K562 (cell line): ENCODE measurements around the gene DESI2. TPM values are rescaled to one million over a fixed set of nuclear protein-coding genes. Genes with fewer than 3 reads are reported as not detected.

Source experiments
- ATAC-seq: fragments of 200-7000 bp; cut with Tn5 transposase; 3 replicates; pipeline ENCODE4 v1.9.1; 2020; ENCODE audit warnings: moderate library complexity
- BruUV-seq: library from RNA; stranded (reverse); fragments of 400-500 nt; replicated peaks from 2 replicates; lab custom pipeline; 2021; lab: Mats Ljungman, UMichigan
- CTCF ChIA-PET: fragments of 300-600 bp; formaldehyde crosslinking; extraction: SDS; loops from one replicate; lab custom pipeline; 2021; ENCODE audit warnings: low intra/inter-chr PET ratio; lab: Yijun Ruan, JAX
- POLR2A ChIA-PET: fragments of 300-600, 350-650 bp; sonication (Branson Sonifier 250); formaldehyde crosslinking; extraction: SDS; loops from one replicate; lab custom pipeline; 2021; ENCODE audit warnings: antibody characterized with exemption, inconsistent platforms; lab: Yijun Ruan, JAX
- DNase-seq, 4 experiments: peaks; one replicate each; pipeline versions ENCODE4 v3.0.0 to v3.0.0-alpha.2; 2011 to 2018; ENCODE audit warnings: low spot score in 3 of 4, mixed read lengths in 3 of 4; ENCODE audit errors: extremely low read depth in 1 of 4
- FAIRE-seq: peaks from 2 replicates; lab custom pipeline; 2011; peaks lifted over from hg19 to GRCh38; lab: Jason Lieb, UNC
- H2AFZ ChIP-seq: 2 replicates; pipeline ENCODE4 v1.6.0; 2011; ENCODE audit warnings: low read depth, low read length, control low read depth, inconsistent platforms
- H3K27ac ChIP-seq: fragments of 200-600 bp; 3 replicates; pipeline ENCODE4 v1.8.0; 2011; ENCODE audit warnings: low read depth, mild to moderate bottlenecking, control low read depth, inconsistent platforms, low read length, moderate library complexity, mixed read lengths; ENCODE audit errors: extremely low read depth
- H3K27me3 ChIP-seq, 2 experiments: fragments of 300-600 bp in 1 of 2; 2 replicates in 1 of 2; 3 replicates in 1 of 2; pipeline versions ENCODE4 v1.6.0 to v1.8.0; 2011; ENCODE audit warnings: inconsistent platforms in 2 of 2, low read length in 2 of 2, mild to moderate bottlenecking in 1 of 2, mixed read lengths in 1 of 2, moderate library complexity in 1 of 2; ENCODE audit not compliant: control insufficient read depth in 2 of 2, insufficient read depth in 2 of 2
- H3K36me3 ChIP-seq: fragments of 300-600 bp; 3 replicates; pipeline ENCODE4 v1.8.0; 2011; ENCODE audit warnings: mild to moderate bottlenecking, low read length, inconsistent platforms; ENCODE audit not compliant: control insufficient read depth, insufficient read depth
- H3K4me1 ChIP-seq, 2 experiments: fragments of 200-600 bp in 1 of 2; replicated peaks in 1 of 2; 2 replicates in 1 of 2; 3 replicates in 1 of 2; pipeline versions ENCODE4 v1.5.1 to v1.8.0; 2011; ENCODE audit warnings: inconsistent platforms in 2 of 2, low read length in 2 of 2, mild to moderate bottlenecking in 1 of 2, mixed read lengths in 1 of 2, moderate library complexity in 1 of 2; ENCODE audit not compliant: control insufficient read depth in 2 of 2, insufficient read depth in 2 of 2
- H3K4me2 ChIP-seq: 2 replicates; pipeline ENCODE4 v1.6.1; 2011; ENCODE audit warnings: low read length, control low read depth, inconsistent platforms, mixed read lengths; ENCODE audit not compliant: insufficient read depth
- H3K4me3 ChIP-seq: fragments of 200-600 bp; sonication (generic), shearing (Covaris generic); 2 replicates; pipeline ENCODE4 v1.5.1; 2016; ENCODE audit warnings: control low read depth, inconsistent platforms
- H3K79me2 ChIP-seq: fragments of 200-600 bp; 3 replicates; pipeline ENCODE4 v1.8.0; 2011; ENCODE audit warnings: low read length, inconsistent platforms; ENCODE audit not compliant: control insufficient read depth, insufficient read depth
- H3K9ac ChIP-seq, 2 experiments: 2 replicates each; pipeline versions ENCODE4 v1.6.0 to v1.6.1; 2011; ENCODE audit warnings: low read depth in 2 of 2, low read length in 2 of 2, control low read depth in 1 of 2, inconsistent platforms in 1 of 2, mild to moderate bottlenecking in 1 of 2, mixed read lengths in 1 of 2; ENCODE audit not compliant: insufficient read depth in 1 of 2
- H3K9me1 ChIP-seq: one replicate; pipeline ENCODE4 v1.6.0; 2011; ENCODE audit warnings: inconsistent platforms, mild to moderate bottlenecking, low read length, moderate library complexity; ENCODE audit not compliant: control insufficient read depth, insufficient read depth
- H3K9me3 ChIP-seq: replicated peaks from 2 replicates; pipeline ENCODE4 v1.5.1; 2011; ENCODE audit warnings: low read depth, low read length, inconsistent platforms; ENCODE audit not compliant: control insufficient read depth, insufficient read depth
- H4K20me1 ChIP-seq: replicated peaks from 2 replicates; pipeline ENCODE4 v1.6.1; 2011; ENCODE audit warnings: low read length, inconsistent platforms, mixed read lengths; ENCODE audit not compliant: control insufficient read depth, insufficient read depth
- C11orf30 ChIP-seq: fragments of 450-650 bp; IDR thresholded peaks from 2 replicates; pipeline ENCODE4 v1.6.1; 2016; ENCODE audit warnings: low read depth, mild to moderate bottlenecking
- CTCF ChIP-seq, 3 experiments: IDR thresholded peaks in 2 of 3; conservative IDR thresholded peaks in 1 of 3; 2 replicates each; pipeline ENCODE4 v1.5.1; 2011 to 2012; ENCODE audit warnings: low read length in 3 of 3, mild to moderate bottlenecking in 3 of 3, control low read depth in 2 of 3, improper control_type of control experiment in 1 of 3, inconsistent platforms in 1 of 3, low read depth in 1 of 3, mixed read lengths in 1 of 3, moderate library complexity in 1 of 3; ENCODE audit not compliant: insufficient read depth in 2 of 3
- MAFF ChIP-seq: IDR thresholded peaks from 2 replicates; pipeline ENCODE4 v1.6.1; 2012; ENCODE audit warnings: low read length, improper control_type of control experiment
- MAFG ChIP-seq: fragments of 450-650 bp; conservative IDR thresholded peaks from 2 replicates; pipeline ENCODE4 v1.6.1; 2016; ENCODE audit warnings: missing genetic modification characterization, missing compliant biosample characterization
- RFX1 ChIP-seq: fragments of 450-650 bp; IDR thresholded peaks from 2 replicates; pipeline ENCODE4 v1.6.1; 2016; ENCODE audit warnings: mild to moderate bottlenecking, moderate library complexity
- STAT6 ChIP-seq: sonication (generic); formaldehyde crosslinking; IDR thresholded peaks from 2 replicates; pipeline ENCODE4 v1.8.1; 2023; ENCODE audit warnings: mild to moderate bottlenecking, missing genetic modification reagents
- VEZF1 ChIP-seq: fragments of 200-800 bp; sonication (Bioruptor generic); IDR thresholded peaks from 2 replicates; pipeline ENCODE4 v1.6.1; 2017; ENCODE audit warnings: missing genetic modification characterization, missing compliant biosample characterization
- XRCC4 ChIP-seq: IDR thresholded peaks from one replicate; pipeline ENCODE4 v1.6.1; 2011; ENCODE audit not compliant: insufficient read depth, insufficient read length; ENCODE audit errors: extremely low read depth
- ZFP91 ChIP-seq: sonication (generic); formaldehyde crosslinking; IDR thresholded peaks from 2 replicates; pipeline ENCODE4 v1.8.0; 2022; ENCODE audit warnings: mild to moderate bottlenecking, missing genetic modification reagents
- ZKSCAN1 ChIP-seq: fragments of 150-350 bp; IDR thresholded peaks from 2 replicates; pipeline ENCODE4 v1.6.1; 2016; ENCODE audit warnings: low read depth, low read length
- ZNF316 ChIP-seq: fragments of 450-650 bp; IDR thresholded peaks from 2 replicates; pipeline ENCODE4 v1.6.1; 2016
- ZNF384 ChIP-seq: IDR thresholded peaks from 2 replicates; pipeline ENCODE4 v1.6.1; 2012; ENCODE audit warnings: low read depth, low read length, improper control_type of control experiment
- in situ Hi-C: fragments of 300-500 bp; cut with MboI; formaldehyde crosslinking; loops from 4 replicates; pipeline ENCODE4 v1.15.0; 2018; ENCODE audit warnings: inconsistent platforms, mixed read lengths
- intact Hi-C: fragments of 100-400 bp; cut with micrococcal nuclease; formaldehyde crosslinking; loops from 2 replicates; pipeline ENCODE4 v1.14.2; 2022
- polyA plus RNA-seq, 8 experiments: library from polyadenylated mRNA; depleted of rRNA in 4 of 8; stranded (reverse) in 5 of 8; unstranded in 3 of 8; fragments of >200 nt; fragmentation: Nextera tagmentation in 2 of 8; fragmentation: Illumina TruSeq in 1 of 8; extraction: Ambion mirVana in 2 of 8; extraction: Trizol in 1 of 8; gene quantifications; 2 replicates each; pipeline versions ENCODE4 v1.2.1 to v1.2.3, GENCODE V29; 2011 to 2014; ENCODE audit warnings: inconsistent platforms in 1 of 8, missing spikeins in 1 of 8
- total RNA-seq, 7 experiments: library from RNA; depleted of rRNA in 6 of 7; stranded (reverse); fragments of >200 nt in 6 of 7; fragmentation: Illumina TruSeq in 2 of 7; extraction: Trizol in 2 of 7; gene quantifications; 2 replicates each; pipeline versions ENCODE4 v1.2.1 to v1.2.3, GENCODE V29; 2011 to 2021; ENCODE audit warnings: low replicate concordance in 1 of 7

The DESI2 gene
- total and polyA plus RNA-seq, 9 of the 15 experiments (the other 6 are each of a cell fraction or from before 2014, with no cell fraction given), result 17.4 to 59.4 (median 38.4) TPM

- no peaks in the 10 kb centered on the region for H3K9me3 ChIP-seq
- no peaks in the 10 kb centered on the region for H3K79me2 ChIP-seq
- H3K27ac ChIP-seq, result no peak overlapping the region
- H3K4me1 ChIP-seq, result no peaks in the 10 kb centered on the region; a peak in 1 of 5 replicates
- no peaks in the 10 kb centered on the region for H4K20me1 ChIP-seq
- H3K4me3 ChIP-seq, result no peak overlapping the region
- in situ Hi-C loops, result loop anchor here (25.0 kb wide), 1 partner anchor 434 kb away; no protein-coding TSS in a partner anchor
- no peaks in the 10 kb centered on the region for H3K9me1 ChIP-seq
- intact Hi-C loops, result loop anchor here (1.0 to 5.0 kb wide), 3 partner anchors 119 to 439 kb away; no protein-coding TSS in a partner anchor
- peak; percentile 33; the same call in 1 of the 3 replicates for ATAC-seq
- CTCF ChIA-PET, result interaction anchor here (0.6 to 2.7 kb wide), 10 partner anchors 32 to 498 kb away, joined by 3 to 23 read pairs (median 6); no protein-coding TSS in a partner anchor
- no TSS peak for BruUV-seq
- DNase-seq, result peak; percentile 27 to 42 (median 34)
- peaks cover 27 to 57% of the 10 kb centered on the region in 2 experiments for H3K27me3 ChIP-seq
- no peak overlapping the region for H3K4me2 ChIP-seq
- no peak overlapping the region for H3K9ac ChIP-seq
- POLR2A ChIA-PET, result interaction anchor here (0.6 to 1.2 kb wide), 5 partner anchors 12 to 1371 kb away, joined by 3 to 4 read pairs (median 3); no protein-coding TSS in a partner anchor
- H3K36me3 ChIP-seq, result no peaks in the 10 kb centered on the region
- H2AFZ ChIP-seq, result no peak overlapping the region
- peak; percentile 35 for FAIRE-seq
- TF ChIP-seq ZNF316 (peak; percentile 43; the same call in 1 of the 2 replicates), RFX1 (no peak), XRCC4 (no peak), ZFP91 (CRISPR knock-in tag) (no peak), MAFF (peak; percentile 32), MAFG (tag) (peak; percentile 38; the same call in 1 of the 2 replicates), ZKSCAN1 (no peak), CTCF (IDR thresholded peaks at IDR 0.05 in 2 of 3, conservative IDR thresholded peaks at IDR 0.05 in 1 of 3; ENCODE audit: insufficient read depth in 2 of 3, low read depth in 1 of 3, low read length in 3 of 3) (peak; percentile 51 to 91 (median 58); a peak in 5 of 6 replicates), STAT6 (no peak), C11orf30 (peak; percentile 51; the same call in 1 of the 2 replicates), VEZF1 (CRISPR knock-in tag) (peak; percentile 22; the same call in 1 of the 2 replicates), ZNF384 (peak; percentile 90)
Measured at GRCh38 chr1:244603498-244603897, 49.4 kb upstream of the DESI2 start.
